Tibial nerve (tissue), 4 donors: ENCODE data around the gene NOL4L. TPM values are rescaled to one million over a fixed set of nuclear protein-coding genes. Genes with fewer than 3 reads are reported as not detected.

Experiments
- DNase-seq, 2 donors: peaks; one replicate each; pipeline ENCODE4 v3.0.0-alpha.2; 2019; ENCODE audit warnings: low spot score in 2 of 2
- H3K27ac ChIP-seq, 4 donors: fragments of 200-600 bp; sonication (generic) in 3 of 4; one replicate each; pipeline ENCODE4 v1.5.1; 2017 to 2019; ENCODE audit warnings: mild to moderate bottlenecking in 1 of 4
- H3K27me3 ChIP-seq, 2 donors: fragments of 200-600 bp; sonication (generic) in 1 of 2; one replicate each; pipeline versions ENCODE4 v1.5.1 to v1.6.0; 2017 to 2019
- H3K36me3 ChIP-seq, 3 donors: fragments of 200-600 bp; sonication (generic); one replicate each; pipeline ENCODE4 v1.5.1; 2018 to 2019
- H3K4me1 ChIP-seq, 4 donors: fragments of 200-600 bp; sonication (generic) in 3 of 4; one replicate each; pipeline ENCODE4 v1.5.1; 2017 to 2019
- H3K4me3 ChIP-seq, 4 donors: fragments of 200-600 bp; sonication (generic) in 3 of 4; one replicate each; pipeline ENCODE4 v1.5.1; 2017 to 2019; ENCODE audit warnings: mild to moderate bottlenecking in 1 of 4, moderate library complexity in 1 of 4
- H3K9me3 ChIP-seq, 4 donors: fragments of 200-600 bp; sonication (generic) in 3 of 4; one replicate each; pipeline ENCODE4 v1.5.1; 2017 to 2019
- EP300 ChIP-seq, 2 donors: sonication (generic); formaldehyde crosslinking; IDR thresholded peaks; one replicate each; pipeline ENCODE4 v1.6.1; 2017; ENCODE audit warnings: antibody characterized with exemption in 2 of 2, mild to moderate bottlenecking in 1 of 2
- POLR2A ChIP-seq, 2 donors: fragments of 450-650 bp; IDR thresholded peaks; one replicate each; pipeline ENCODE4 v1.6.1; 2017; ENCODE audit warnings: antibody characterized with exemption in 2 of 2, mild to moderate bottlenecking in 2 of 2, moderate library complexity in 2 of 2
- WGBS, 2 donors: methylation state at CpG; one replicate each; pipeline ENCODE4 v1.1.5; 2018; 5-methylcytosine and 5-hydroxymethylcytosine counted together
- total RNA-seq, 4 donors: library from RNA; depleted of rRNA; stranded (reverse); fragments of >200 nt; gene quantifications; one replicate each; pipeline ENCODE4 v1.1.0, GENCODE V29; 2016
- TF ChIP-seq, protein P1 (sequence below), 5 experiments: fragments of 200-600 bp in 3 of 5; fragments of 450-650 bp in 2 of 5; sonication (generic) in 3 of 5; IDR thresholded peaks; one replicate each; pipeline ENCODE4 v1.5.1; 2016 to 2019; ENCODE audit warnings: antibody characterized with exemption in 5 of 5, mild to moderate bottlenecking in 3 of 5, moderate library complexity in 2 of 5

NOL4L gene
- total RNA-seq, 4 donors from 2014 or later, result 11.5 to 22.3 (median 19.9) TPM

DNA sequence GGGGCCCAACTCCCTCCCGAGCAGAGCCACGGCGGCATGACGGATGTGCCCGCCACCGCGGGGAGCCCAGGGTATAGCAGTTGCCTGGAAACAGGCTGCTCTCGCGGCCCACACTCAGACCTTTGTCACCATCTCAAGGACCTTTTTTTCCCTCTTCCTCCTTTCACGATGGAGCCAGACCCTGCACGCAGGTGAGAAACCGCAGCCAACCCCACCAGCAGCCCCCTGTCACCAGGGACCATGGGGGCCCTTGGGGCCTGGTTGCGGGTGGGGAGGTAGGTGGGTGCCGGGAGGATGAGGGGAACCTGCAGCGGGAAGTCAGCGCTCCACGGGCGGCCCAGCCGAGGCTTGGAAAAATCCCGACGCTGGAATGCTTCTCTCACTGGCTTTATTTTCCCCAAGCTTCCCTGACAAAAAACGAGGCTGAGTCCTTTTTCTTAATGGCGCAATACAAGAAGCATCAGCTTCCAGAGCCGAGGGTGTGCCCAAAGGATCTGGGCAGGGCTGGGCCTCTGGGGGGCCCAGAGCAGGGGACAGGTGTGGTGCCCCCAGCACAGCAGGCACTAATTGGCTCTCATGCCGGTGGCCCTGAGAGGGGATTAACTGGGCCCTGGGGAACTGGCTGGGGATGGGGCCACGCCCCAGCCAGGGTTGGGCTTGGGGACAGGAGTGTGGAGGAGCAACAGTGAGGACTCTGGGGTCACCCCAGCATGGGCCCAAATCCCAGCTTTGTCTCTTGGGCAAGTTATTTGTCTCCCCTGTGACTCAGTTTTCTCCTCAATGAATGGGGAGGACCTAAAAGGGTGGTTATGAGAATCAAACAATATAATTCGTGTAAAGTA is 23.9 kb downstream of the NOL4L start:
- Histone ChIP-seq H3K9me3 (no peaks in the 10 kb centered on the region), H3K4me3 (no peak overlapping the region), H3K4me1 (peaks cover 0 to 14% (median 3%) of the 10 kb centered on the region in 4 donors), H3K27ac (peak overlapping the region in 2 of 4 donors; percentile 69 to 74), H3K36me3 (no peaks in the 10 kb centered on the region), H3K27me3 (peaks cover 0 to 6% of the 10 kb centered on the region in 2 donors)
- DNase-seq, result no peak
- 29 to 37% methylated on average over 23 to 25 of the region's 27 CpGs for WGBS, 2 donors
- TF ChIP-seq POLR2A (IDR thresholded peaks at IDR 0.05), result no peak
- no peak for TF ChIP-seq EP300 (IDR thresholded peaks at IDR 0.05)
- TF ChIP-seq, protein P1, sequence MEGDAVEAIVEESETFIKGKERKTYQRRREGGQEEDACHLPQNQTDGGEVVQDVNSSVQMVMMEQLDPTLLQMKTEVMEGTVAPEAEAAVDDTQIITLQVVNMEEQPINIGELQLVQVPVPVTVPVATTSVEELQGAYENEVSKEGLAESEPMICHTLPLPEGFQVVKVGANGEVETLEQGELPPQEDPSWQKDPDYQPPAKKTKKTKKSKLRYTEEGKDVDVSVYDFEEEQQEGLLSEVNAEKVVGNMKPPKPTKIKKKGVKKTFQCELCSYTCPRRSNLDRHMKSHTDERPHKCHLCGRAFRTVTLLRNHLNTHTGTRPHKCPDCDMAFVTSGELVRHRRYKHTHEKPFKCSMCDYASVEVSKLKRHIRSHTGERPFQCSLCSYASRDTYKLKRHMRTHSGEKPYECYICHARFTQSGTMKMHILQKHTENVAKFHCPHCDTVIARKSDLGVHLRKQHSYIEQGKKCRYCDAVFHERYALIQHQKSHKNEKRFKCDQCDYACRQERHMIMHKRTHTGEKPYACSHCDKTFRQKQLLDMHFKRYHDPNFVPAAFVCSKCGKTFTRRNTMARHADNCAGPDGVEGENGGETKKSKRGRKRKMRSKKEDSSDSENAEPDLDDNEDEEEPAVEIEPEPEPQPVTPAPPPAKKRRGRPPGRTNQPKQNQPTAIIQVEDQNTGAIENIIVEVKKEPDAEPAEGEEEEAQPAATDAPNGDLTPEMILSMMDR (IDR thresholded peaks at IDR 0.05), result no peak

DNA sequence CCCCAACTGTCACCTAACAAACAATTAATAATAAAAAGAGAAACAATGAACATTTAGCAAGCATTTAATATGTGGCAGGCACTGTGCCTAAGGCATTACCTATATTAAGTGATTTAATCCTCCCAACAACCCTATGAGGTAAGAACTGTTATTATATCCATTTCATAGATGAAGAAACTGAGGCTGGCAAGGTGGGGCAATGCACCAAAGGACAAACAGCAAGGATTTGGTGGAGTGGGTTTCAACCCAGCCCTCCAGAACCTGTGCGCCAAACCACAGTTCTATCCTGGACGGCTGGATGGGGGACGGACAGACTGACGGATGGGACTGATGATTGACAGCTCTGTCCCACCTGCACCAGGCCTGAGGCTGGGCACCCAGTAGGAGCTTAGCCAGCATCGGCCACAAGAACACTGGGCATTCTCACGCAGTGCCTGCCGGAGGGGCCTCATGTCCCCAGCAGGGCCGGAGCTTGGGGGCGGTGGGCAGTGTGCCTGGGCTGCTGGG is 24.6 kb downstream of the NOL4L start:
- WGBS, 2 donors, result 56 to 61% methylated on average over 5 to 9 of the region's 9 CpGs
- Histone ChIP-seq H3K4me3 (no peak overlapping the region), H3K9me3 (no peaks in the 10 kb centered on the region), H3K4me1 (peaks cover 0 to 14% (median 3%) of the 10 kb centered on the region in 4 donors), H3K36me3 (no peaks in the 10 kb centered on the region), H3K27me3 (peaks cover 0 to 6% of the 10 kb centered on the region in 2 donors), H3K27ac (peak overlapping the region in 2 of 4 donors; percentile 69 to 74)
- DNase-seq, result no peak
- TF ChIP-seq, protein P1 (IDR thresholded peaks at IDR 0.05), result no peak
- TF ChIP-seq POLR2A (IDR thresholded peaks at IDR 0.05), result no peak
- no peak for TF ChIP-seq EP300 (IDR thresholded peaks at IDR 0.05)

DNA sequence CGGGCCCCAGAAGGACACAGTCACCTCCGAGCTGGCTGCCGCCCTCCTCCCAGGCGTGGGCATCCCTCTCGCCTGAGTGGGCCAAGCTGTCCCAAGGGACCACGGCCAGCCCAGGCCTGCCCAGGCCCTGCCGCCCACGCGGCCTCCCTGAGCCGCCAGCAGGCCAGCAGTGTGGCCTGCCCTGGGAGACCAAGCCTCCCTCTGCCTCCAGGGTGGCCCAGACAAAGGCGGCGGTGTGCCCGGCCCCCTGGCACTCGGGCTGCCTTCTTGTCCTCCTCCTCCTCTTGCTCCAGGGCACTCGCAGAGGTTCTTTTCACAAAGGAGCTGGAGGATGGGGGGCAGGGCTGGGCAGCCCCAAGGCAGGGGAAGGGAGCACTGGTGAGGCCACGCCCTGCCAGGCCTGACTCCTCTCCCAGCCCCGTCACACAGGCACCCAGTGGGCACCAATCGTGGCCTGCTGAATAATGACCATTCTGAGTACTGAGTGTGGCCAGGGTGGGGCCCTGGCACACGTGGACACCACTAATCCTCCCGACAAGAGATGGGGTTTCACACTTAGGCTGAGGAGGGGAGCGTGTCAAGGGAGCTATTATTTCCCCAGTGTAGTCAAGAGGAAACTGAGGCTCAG is 25.3 kb downstream of the NOL4L start:
- Histone ChIP-seq H3K4me3 (no peak overlapping the region), H3K36me3 (no peaks in the 10 kb centered on the region), H3K9me3 (no peaks in the 10 kb centered on the region), H3K27ac (peak overlapping the region in 2 of 4 donors; percentile 69 to 74), H3K4me1 (peaks cover 0 to 14% (median 3%) of the 10 kb centered on the region in 4 donors), H3K27me3 (peaks cover 0 to 6% of the 10 kb centered on the region in 2 donors)
- 40 to 59% methylated on average over 13 to 18 of the region's 21 CpGs for WGBS, 2 donors
- TF ChIP-seq POLR2A (IDR thresholded peaks at IDR 0.05) (no peak), EP300 (IDR thresholded peaks at IDR 0.05) (peak in 1 of 2 donors; percentile 44)
- no peak for DNase-seq

DNA sequence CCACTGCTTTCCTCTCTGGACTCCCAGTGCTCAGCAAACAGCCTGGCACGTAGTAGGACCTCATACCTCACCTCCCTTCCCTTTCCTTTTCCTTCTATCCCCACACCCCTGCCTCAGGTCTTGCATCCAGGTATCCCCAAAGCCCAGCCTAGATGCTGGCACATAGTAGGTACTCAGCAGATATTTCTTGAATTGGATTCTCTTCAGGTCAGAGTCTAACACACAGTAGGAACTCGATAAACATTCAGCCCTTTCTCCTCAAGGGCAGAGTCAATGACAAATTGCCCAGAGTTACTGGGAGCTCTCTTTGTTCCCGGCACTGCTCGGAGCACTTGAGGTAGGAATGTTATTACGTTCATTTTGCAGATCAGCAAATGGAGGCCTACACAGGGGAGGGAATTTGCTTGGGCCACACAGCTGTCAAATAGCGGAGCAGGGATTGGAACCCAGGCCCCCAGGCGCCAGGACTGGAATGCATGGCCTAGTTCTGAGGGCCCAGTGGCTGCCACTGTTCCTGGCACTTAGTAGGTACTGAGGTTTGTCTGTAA is 25.9 kb downstream of the NOL4L start:
- Histone ChIP-seq H3K27ac (peak overlapping the region in 2 of 4 donors; percentile 44 to 69), H3K27me3 (peaks cover 0 to 6% of the 10 kb centered on the region in 2 donors), H3K4me3 (no peak overlapping the region), H3K9me3 (no peaks in the 10 kb centered on the region), H3K4me1 (peaks cover 0 to 14% (median 3%) of the 10 kb centered on the region in 4 donors), H3K36me3 (no peaks in the 10 kb centered on the region)
- TF ChIP-seq POLR2A (IDR thresholded peaks at IDR 0.05), result no peak
- TF ChIP-seq EP300 (IDR thresholded peaks at IDR 0.05), result no peak
- TF ChIP-seq, protein P1 (IDR thresholded peaks at IDR 0.05), result no peak
- no peak for DNase-seq
- 72 to 75% methylated on average over 7 of the region's 7 CpGs for WGBS, 2 donors

DNA sequence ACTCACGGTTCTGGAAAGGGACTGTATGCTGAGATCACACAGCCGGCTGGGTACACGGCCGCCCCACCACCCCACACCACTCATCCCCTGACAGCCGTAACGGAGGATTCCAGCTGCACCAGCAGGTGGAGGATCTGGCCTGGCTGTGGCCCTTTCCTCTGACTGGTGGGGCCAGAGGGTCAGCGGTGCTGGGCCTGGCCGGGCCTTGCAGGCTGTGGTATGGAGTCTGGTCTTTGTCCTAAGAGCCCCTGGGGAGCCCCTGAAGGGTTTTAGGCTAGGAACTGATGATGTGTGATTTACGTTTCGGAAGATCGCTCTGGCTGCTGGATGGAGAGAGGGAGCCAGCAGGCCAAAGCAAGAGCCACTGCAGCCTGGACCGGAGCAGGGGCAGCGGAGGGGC is 26.6 kb downstream of the NOL4L start:
- peaks cover 0 to 6% of the 10 kb centered on the region in 2 donors for H3K27me3 ChIP-seq
- H3K4me3 ChIP-seq, result no peak overlapping the region
- H3K4me1 ChIP-seq, result peaks cover 0 to 14% (median 3%) of the 10 kb centered on the region in 4 donors
- WGBS, 2 donors, result 44 to 70% methylated on average over 9 to 11 of the region's 13 CpGs
- H3K27ac ChIP-seq, result no peak overlapping the region
- DNase-seq, result no peak
- no peaks in the 10 kb centered on the region for H3K9me3 ChIP-seq
- no peaks in the 10 kb centered on the region for H3K36me3 ChIP-seq
- TF ChIP-seq POLR2A (IDR thresholded peaks at IDR 0.05) (no peak), EP300 (IDR thresholded peaks at IDR 0.05) (no peak)
- TF ChIP-seq, protein P1 (IDR thresholded peaks at IDR 0.05), result no peak
